Measurements from ENCODE around the gene APBB2.
"Not testable (repeated sequence)": the region's sequence is repeated elsewhere in the genome, so short reads cannot be mapped to it uniquely, and the experiment has no call there.

Gene APBB2

DNA sequence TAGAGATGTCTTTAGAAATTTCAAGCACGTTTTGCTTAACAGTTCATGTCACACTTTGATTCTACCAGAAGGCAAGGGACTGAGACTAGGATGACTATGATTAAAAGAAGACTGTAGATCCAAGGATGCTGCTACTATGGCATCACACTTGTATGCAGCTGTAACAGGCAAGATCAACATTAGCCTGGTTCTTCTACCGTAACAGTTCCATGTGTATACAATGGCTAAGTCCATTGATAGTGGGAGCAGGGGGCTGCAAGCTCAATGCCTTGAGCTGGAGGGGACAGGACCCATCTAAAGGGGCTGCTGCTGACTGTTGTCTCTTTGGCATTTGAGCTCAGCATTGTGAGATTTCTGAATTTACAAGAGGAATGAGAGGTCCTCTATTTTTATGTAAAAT lies 212.0 kb downstream of the APBB2 start:
- H3K36me3 ChIP-seq (ENCODE audit: control insufficient read depth, insufficient read depth, low read length, severe bottlenecking): peaks cover 4% of the 10 kb centered on the region
- DNase-seq (ENCODE audit: low read depth): no peak
- H3K9ac ChIP-seq (ENCODE audit: low read length): no peak overlapping the region
- no peaks in the 10 kb centered on the region for H3K9me3 ChIP-seq (ENCODE audit: control insufficient read depth, low read length)
- H3K4me3 ChIP-seq (ENCODE audit: low read length): no peak overlapping the region
- H3K27me3 ChIP-seq (replicated peaks; ENCODE audit: control insufficient read depth, insufficient read depth, low read length): no peaks in the 10 kb centered on the region
- H3K4me1 ChIP-seq (ENCODE audit: control insufficient read depth, insufficient read depth, low read length): no peaks in the 10 kb centered on the region

DNA sequence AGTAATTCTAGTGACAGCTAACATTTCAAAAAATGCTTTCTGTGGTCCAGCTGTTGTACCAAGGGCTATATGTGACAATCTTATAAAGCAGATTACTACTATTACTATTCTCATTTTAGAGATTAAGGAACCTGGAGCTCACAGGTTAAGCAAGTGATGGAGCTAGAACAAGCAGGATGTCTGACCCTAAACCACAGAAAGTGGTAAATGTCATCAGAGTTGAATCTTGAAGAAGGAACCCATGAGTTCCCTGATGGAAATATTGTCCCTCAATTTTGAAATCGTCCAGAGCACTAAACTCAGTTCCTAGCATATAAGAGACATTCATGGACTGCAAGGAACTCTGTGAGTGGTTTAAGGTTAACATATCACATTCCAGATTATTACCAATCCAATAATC lies 214.0 kb downstream of the APBB2 start:
- Histone ChIP-seq H3K9ac (ENCODE audit: low read length) (no peak overlapping the region), H3K4me1 (ENCODE audit: control insufficient read depth, insufficient read depth, low read length) (no peaks in the 10 kb centered on the region), H3K27me3 (replicated peaks; ENCODE audit: control insufficient read depth, insufficient read depth, low read length) (no peaks in the 10 kb centered on the region), H3K9me3 (ENCODE audit: control insufficient read depth, low read length) (no peaks in the 10 kb centered on the region), H3K36me3 (ENCODE audit: control insufficient read depth, insufficient read depth, low read length, severe bottlenecking) (peaks cover 4% of the 10 kb centered on the region), H3K4me3 (ENCODE audit: low read length) (no peak overlapping the region)
- DNase-seq (ENCODE audit: low read depth): no peak

DNA sequence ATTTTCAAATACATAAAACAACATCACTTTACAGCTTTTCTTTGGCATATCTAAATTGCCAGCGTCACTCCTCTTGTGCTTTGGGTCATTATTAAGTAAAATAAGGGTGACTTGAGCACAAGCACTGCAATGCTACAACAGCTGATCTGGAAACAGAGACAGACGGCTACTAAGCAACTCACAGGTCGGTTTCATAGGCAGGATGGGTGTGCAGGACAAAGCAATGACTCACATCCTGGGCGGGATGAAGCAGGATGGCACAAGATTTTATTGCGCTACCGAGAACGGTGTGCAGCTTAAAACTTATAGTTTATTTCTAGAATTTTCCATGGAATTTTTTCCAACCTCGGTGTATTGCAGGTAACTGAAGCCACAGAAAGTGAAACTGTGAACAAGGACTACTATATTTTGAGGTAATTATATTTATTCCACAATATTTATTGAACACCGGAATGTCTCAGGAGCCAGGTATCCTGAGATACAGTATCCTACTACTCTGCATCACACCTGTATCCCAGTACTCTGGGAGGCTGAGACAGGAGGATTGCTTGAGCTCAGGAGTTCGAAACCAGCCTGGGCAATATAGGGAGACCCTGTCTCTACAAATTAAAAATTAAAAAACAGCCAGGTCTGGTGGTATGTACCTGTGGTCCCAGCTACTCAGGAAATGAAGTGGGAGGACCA lies 215.5 kb downstream of the APBB2 start:
- Histone ChIP-seq H3K9me3 (ENCODE audit: control insufficient read depth, low read length) (no peaks in the 10 kb centered on the region), H3K36me3 (ENCODE audit: control insufficient read depth, insufficient read depth, low read length, severe bottlenecking) (peaks cover 4% of the 10 kb centered on the region), H3K4me1 (ENCODE audit: control insufficient read depth, insufficient read depth, low read length) (peaks cover 5% of the 10 kb centered on the region), H3K27me3 (replicated peaks; ENCODE audit: control insufficient read depth, insufficient read depth, low read length) (no peaks in the 10 kb centered on the region), H3K9ac (ENCODE audit: low read length) (no peak overlapping the region), H3K4me3 (ENCODE audit: low read length) (no peak overlapping the region)
- no peak for DNase-seq (ENCODE audit: low read depth)

DNA sequence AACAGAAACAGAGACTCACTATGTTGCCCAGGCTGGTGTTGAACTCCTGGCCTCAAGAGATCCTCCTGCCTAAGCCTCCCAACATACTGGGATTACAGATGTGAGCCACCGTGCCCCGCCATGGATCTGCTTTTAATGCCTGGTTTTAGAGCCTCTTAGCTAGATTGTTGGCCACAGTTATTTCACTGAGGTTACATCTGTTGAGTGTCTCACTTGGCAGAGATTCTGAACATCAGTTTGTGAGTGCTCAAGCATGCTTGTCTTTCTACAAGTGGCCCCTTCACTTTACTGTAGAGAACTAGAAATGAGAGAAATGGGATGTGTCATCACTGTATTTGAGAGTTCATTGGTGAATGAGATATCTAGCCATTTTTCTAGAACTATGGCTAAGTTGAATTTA lies 218.5 kb downstream of the APBB2 start:
- DNase-seq (ENCODE audit: low read depth): no peak
- no peaks in the 10 kb centered on the region for H3K27me3 ChIP-seq (replicated peaks; ENCODE audit: control insufficient read depth, insufficient read depth, low read length)
- no peak overlapping the region for H3K9ac ChIP-seq (ENCODE audit: low read length)
- no peak overlapping the region for H3K4me3 ChIP-seq (ENCODE audit: low read length)
- H3K9me3 ChIP-seq (ENCODE audit: control insufficient read depth, low read length): no peaks in the 10 kb centered on the region
- peaks cover 2% of the 10 kb centered on the region for H3K36me3 ChIP-seq (ENCODE audit: control insufficient read depth, insufficient read depth, low read length, severe bottlenecking)
- peaks cover 21% of the 10 kb centered on the region for H3K4me1 ChIP-seq (ENCODE audit: control insufficient read depth, insufficient read depth, low read length)

DNA sequence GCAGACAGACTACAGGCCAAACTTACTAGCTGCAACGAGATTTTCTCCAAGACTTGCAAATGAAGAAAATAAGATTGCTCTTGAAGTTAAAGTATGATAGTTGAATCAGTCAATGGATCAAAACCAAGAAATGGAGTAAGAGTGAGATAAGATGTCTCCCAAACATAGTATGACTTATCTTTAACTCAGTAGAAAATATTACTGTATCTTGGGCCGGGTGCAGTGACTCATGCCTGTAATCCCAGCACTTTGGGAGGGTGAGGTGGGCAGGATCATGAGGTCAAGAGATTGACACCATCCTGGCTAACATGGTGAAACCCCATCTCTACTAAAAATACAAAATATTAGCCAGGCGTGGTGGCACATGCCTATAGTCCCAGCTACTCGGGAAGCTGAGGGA lies 220.0 kb downstream of the APBB2 start:
- not testable (repeated sequence) for H3K4me3 ChIP-seq (ENCODE audit: low read length); H3K27me3 ChIP-seq (replicated peaks; ENCODE audit: control insufficient read depth, insufficient read depth, low read length); H3K36me3 ChIP-seq (ENCODE audit: control insufficient read depth, insufficient read depth, low read length, severe bottlenecking); H3K9ac ChIP-seq (ENCODE audit: low read length); H3K9me3 ChIP-seq (ENCODE audit: control insufficient read depth, low read length)
- peaks cover 35% of the 10 kb centered on the region for H3K4me1 ChIP-seq (ENCODE audit: control insufficient read depth, insufficient read depth, low read length)
- DNase-seq (ENCODE audit: low read depth): peak; percentile 41

DNA sequence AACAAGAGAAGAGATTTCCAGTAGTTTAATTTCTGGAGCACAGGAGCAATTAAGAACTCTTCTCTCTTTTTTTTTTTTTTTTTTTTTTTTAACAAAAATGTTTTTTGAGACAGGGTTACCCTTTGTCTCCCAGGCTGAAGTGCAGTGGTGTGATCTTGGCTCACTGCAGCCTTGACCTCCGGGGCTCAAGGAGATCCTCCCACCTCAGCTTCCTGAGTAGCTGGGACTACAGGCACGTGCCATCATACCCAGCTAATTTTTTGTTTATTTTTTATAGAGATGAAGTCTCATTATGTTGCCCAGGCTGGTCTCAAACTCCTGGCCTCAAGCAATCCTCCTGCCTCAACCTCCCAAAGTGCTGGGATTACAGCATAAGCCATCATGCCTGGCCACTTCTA lies 221.0 kb downstream of the APBB2 start:
- not testable (repeated sequence) for H3K9ac ChIP-seq (ENCODE audit: low read length); DNase-seq (ENCODE audit: low read depth); H3K27me3 ChIP-seq (replicated peaks; ENCODE audit: control insufficient read depth, insufficient read depth, low read length); H3K9me3 ChIP-seq (ENCODE audit: control insufficient read depth, low read length); H3K36me3 ChIP-seq (ENCODE audit: control insufficient read depth, insufficient read depth, low read length, severe bottlenecking); H3K4me3 ChIP-seq (ENCODE audit: low read length)
- H3K4me1 ChIP-seq (ENCODE audit: control insufficient read depth, insufficient read depth, low read length): peaks cover 35% of the 10 kb centered on the region

DNA sequence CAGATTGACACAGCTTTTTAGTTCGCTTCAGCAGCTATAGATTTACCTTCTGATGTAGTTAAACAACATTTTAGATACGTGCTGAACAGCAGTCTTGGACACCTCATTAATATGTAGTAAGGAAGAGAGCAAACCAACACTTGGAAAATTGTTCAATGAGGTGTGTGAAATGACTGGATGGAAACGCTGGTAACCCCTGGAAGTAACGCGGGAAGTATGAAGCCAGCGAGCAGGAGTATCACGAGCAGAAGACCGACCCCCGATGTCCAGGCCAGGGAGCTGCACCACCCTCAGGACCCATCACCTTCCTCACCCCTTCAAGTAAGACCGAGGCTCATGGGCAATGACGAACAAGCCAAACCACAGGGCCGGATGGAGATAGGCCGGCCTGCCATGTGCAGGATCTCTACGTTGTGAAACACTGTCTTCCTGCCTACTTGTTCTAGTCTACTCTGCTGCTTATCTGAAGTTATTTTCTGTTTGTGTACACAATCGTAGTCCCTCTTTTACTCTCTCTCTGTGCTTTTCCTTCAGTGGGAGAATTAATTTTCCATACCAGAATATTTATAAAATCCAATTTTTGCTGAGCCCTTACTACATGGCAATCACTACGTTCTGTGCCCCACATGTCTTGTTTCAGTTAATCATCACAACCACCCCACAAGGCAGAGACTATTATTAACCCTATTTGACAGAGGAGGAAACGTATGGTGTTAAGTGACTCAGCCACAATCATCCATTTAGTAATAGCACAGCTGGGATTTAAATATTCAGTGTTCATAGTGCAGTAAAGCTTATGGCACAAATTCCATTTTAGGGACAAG lies 221.7 kb downstream of the APBB2 start:
- no peak overlapping the region for H3K4me3 ChIP-seq (ENCODE audit: low read length)
- no peaks in the 10 kb centered on the region for H3K36me3 ChIP-seq (ENCODE audit: control insufficient read depth, insufficient read depth, low read length, severe bottlenecking)
- no peaks in the 10 kb centered on the region for H3K9me3 ChIP-seq (ENCODE audit: control insufficient read depth, low read length)
- no peak overlapping the region for H3K9ac ChIP-seq (ENCODE audit: low read length)
- no peaks in the 10 kb centered on the region for H3K27me3 ChIP-seq (replicated peaks; ENCODE audit: control insufficient read depth, insufficient read depth, low read length)
- DNase-seq (ENCODE audit: low read depth): no peak
- peaks cover 39% of the 10 kb centered on the region for H3K4me1 ChIP-seq (ENCODE audit: control insufficient read depth, insufficient read depth, low read length)

DNA sequence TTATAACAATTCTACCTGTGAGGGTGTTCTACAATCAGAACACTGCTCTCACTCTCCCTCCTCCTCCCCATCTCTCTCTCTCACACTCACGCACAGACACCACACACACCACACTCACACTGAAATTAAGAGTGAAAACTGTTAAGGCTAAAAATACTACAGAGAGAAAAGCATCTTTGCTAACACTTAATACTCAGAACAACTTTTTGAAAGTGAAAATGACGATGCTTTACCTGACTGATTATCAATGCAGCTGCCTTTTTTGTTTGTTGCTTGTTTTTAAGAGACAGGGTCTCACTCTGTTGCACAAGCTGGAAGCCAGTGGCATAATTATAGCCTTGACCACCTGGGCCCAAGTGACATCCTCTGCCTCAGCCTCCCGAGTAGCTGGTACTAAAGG lies 222.4 kb downstream of the APBB2 start:
- Histone ChIP-seq H3K9ac (ENCODE audit: low read length) (no peak overlapping the region), H3K27me3 (replicated peaks; ENCODE audit: control insufficient read depth, insufficient read depth, low read length) (no peaks in the 10 kb centered on the region)
- DNase-seq (ENCODE audit: low read depth): no peak

DNA sequence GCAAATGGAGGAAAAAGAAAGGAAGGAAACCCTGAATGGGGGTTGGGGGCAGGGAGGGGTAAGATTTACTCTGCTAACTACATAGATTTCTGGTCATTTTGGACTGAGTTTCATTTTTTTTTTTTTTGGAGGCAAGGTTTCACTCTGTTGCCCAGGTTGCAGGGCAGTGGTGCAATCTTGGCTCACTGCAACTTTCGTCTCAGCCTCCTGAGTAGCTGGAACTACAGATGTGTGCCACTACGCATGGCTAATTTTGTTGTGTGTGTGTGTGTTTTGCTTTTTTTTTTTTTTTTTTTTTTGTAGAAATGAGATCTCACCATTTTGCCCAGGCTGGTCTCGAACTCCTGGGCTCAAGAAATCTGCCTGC lies 223.5 kb downstream of the APBB2 start:
- no peak overlapping the region for H3K4me3 ChIP-seq (ENCODE audit: low read length)
- H3K36me3 ChIP-seq (ENCODE audit: control insufficient read depth, insufficient read depth, low read length, severe bottlenecking): no peaks in the 10 kb centered on the region
- no peak overlapping the region for H3K9ac ChIP-seq (ENCODE audit: low read length)
- DNase-seq (ENCODE audit: low read depth): peak; percentile 50
- H3K4me1 ChIP-seq (ENCODE audit: control insufficient read depth, insufficient read depth, low read length): peaks cover 55% of the 10 kb centered on the region
- no peaks in the 10 kb centered on the region for H3K9me3 ChIP-seq (ENCODE audit: control insufficient read depth, low read length)
- H3K27me3 ChIP-seq (replicated peaks; ENCODE audit: control insufficient read depth, insufficient read depth, low read length): no peaks in the 10 kb centered on the region

More for the DNA sequence above, 222.4 kb downstream of the APBB2 start:
- H3K9me3 ChIP-seq (ENCODE audit: control insufficient read depth, low read length): no peaks in the 10 kb centered on the region
- H3K4me1 ChIP-seq (ENCODE audit: control insufficient read depth, insufficient read depth, low read length): peaks cover 45% of the 10 kb centered on the region
- H3K36me3 ChIP-seq (ENCODE audit: control insufficient read depth, insufficient read depth, low read length, severe bottlenecking): no peaks in the 10 kb centered on the region
- H3K4me3 ChIP-seq (ENCODE audit: low read length): no peak overlapping the region

DNA sequence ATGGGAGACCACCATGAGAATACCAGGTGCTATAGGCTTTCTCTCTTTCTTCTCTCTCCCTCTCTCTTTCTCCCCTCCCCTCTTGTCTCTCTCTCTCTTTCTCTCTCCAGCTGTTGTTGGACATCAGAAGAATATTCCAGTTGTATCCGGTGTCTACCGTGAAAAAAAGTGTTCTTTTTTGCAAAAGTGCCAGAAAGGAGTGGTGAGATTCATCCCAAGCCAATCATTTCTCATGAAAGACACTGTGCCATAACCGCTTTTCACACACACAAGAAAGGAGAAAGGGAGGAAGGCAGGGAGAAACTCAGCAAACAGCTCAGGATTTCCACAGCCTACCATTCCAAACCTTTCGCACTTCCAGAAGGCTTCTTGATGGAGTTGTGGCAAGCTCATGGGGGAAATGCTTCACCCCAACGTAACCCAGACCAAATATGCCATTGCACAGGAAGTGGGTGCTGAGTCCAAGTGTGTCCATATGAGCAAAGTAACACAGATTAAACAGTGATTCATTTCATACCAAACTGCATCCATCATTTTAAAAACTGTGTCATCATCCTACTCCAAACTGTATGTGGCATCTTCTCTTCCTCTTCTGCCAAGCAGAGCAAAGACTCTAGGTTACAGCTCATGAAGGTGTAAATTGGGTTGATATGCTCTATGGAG lies 224.0 kb downstream of the APBB2 start:
- Histone ChIP-seq H3K9ac (ENCODE audit: low read length) (peak overlapping the region; percentile 10), H3K9me3 (ENCODE audit: control insufficient read depth, low read length) (no peaks in the 10 kb centered on the region), H3K27me3 (replicated peaks; ENCODE audit: control insufficient read depth, insufficient read depth, low read length) (no peaks in the 10 kb centered on the region), H3K4me3 (ENCODE audit: low read length) (no peak overlapping the region), H3K4me1 (ENCODE audit: control insufficient read depth, insufficient read depth, low read length) (peaks cover 56% of the 10 kb centered on the region), H3K36me3 (ENCODE audit: control insufficient read depth, insufficient read depth, low read length, severe bottlenecking) (no peaks in the 10 kb centered on the region)
- peak; percentile 86 for DNase-seq (ENCODE audit: low read depth)

DNA sequence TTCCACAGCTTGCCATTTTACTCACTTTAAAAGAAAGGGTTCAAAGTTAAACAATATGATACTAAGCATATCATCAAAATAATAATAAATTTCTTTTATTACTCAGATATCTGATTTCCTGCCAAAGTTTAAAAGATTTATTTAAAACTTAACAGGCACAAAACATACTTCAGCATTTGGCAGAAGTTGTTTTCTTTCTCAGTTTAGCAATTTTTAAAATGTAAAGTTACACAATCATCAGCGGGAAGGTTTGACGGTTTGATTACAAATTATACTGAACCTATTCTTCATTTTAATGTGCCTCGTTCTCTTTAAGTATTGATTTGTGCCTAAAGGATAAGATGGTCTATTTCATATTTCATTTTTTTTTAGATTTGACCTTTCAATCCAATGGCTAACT lies 227.2 kb downstream of the APBB2 start:
- H3K4me1 ChIP-seq (ENCODE audit: control insufficient read depth, insufficient read depth, low read length): peaks cover 48% of the 10 kb centered on the region
- no peaks in the 10 kb centered on the region for H3K9me3 ChIP-seq (ENCODE audit: control insufficient read depth, low read length)
- no peaks in the 10 kb centered on the region for H3K36me3 ChIP-seq (ENCODE audit: control insufficient read depth, insufficient read depth, low read length, severe bottlenecking)
- peak overlapping the region; percentile 38 for H3K4me3 ChIP-seq (ENCODE audit: low read length)
- no peaks in the 10 kb centered on the region for H3K27me3 ChIP-seq (replicated peaks; ENCODE audit: control insufficient read depth, insufficient read depth, low read length)
- DNase-seq (ENCODE audit: low read depth): no peak
- H3K9ac ChIP-seq (ENCODE audit: low read length): no peak overlapping the region
